HG03439 (cell line): Measurements from ENCODE around the gene SUCLG1.
A peak's percentile ranks its signal among the peaks of the same experiment; 100 is the strongest.
"Not testable (repeated sequence)": the region's sequence is repeated elsewhere in the genome, so short reads cannot be mapped to it uniquely, and the experiment has no call there.

ENCODE experiments used
- ATAC-seq: cut with Tn5 transposase; IDR thresholded peaks from one replicate; pipeline ENCODE4 v1.9.1; 2021; ENCODE audit warnings: mild to moderate bottlenecking, moderate library complexity; ENCODE audit not compliant: unreplicated experiment

The SUCLG1 gene

DNA sequence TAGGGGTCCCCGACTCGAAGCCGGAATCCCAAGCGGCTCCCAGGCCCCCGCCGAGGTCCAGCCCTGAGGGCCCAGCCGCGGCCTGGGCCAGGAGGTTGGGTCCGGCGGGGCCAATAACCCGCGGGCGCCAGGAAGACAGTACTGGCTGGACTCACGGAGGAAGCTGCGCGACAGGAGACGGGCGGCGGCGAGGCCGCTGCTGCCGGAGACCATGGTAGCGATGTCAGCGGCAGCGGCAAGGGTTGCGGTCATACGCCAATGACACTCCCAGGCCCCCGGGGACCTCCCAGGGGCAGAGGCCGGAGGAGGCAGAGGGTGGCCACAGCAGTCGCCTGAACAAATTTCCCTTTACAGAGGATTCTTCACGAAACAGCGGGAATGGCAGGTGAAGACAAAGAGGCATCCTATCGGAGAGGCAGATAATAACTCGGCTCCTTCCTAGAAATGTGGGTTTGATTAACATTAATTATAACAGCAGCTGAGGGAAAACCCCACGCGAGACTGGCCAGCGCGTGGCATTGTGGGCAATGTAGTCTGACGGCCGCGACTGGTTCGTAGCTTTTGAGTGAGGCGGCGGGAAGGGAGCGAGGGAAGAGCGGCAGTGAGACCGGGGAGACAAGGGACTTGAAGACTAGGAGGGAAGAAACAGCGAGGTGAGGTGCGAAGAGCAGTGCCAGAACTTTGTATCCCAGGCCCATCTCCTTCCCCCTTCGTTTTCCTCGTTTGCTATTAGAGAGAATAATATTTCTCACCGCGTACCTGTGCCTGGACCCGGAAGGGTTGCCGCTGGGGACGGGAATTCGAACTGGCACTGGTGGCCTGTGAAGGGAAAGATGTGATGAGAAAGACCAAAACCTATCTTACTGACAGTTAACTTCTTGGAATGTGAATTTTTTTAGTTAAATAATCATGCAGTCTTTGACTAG, at the start of gene SUCLG1:
SUCLG1 (minus strand) TSS at position 263 of the 926 bp plus-strand sequence; CDS start at position 252, 11 bp downstream.
- ATAC-seq, result peak; percentile 97

DNA sequence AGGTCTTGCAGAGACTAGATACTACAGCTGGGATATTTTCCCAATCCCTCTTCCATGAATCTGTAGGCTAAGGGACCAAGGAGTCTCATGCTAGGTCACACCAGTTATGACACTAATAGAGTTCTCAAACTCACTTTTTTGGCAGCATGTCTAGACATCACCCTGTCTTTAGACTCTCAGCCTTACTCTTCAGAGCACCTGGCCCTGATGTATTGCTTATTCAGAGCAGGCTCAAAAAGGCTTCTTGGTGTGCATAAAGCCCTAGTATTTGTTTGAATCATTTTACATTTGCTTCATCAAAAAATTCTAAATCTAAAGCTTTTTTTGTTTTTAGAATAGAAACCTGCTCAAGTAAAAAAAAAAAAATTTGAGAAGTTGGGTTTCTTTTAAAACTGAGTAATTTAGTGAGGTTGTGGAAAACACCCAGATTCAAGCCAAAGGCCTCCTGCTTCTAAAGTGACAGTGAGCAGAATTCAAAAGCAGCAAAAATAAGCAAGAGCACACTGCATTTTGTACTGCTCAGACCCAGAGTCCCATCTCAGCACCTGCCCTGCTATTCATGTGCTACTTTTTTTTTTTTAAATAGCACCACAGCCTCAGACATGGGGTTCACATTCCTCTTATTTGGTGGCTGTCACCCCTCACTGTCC, 39.2 kb upstream of the SUCLG1 start:
- no peak for ATAC-seq

DNA sequence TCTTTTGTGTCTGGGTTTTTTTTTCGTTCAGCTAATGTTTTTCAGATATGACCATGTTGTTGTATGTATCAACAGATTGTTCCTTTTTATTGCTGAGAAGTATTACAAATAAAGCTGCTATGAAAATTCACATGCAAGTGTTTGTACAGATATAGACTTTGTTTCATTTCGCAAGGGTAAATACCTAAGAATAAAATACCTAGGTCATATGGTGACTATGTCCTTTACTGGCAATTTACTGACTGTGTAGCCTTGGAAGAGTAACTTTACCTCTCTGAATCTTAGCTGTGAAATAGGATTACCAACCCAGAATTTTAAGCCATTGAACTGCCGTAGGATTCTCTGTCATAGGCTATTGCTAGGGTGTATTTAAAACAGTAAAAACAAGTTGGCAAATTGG, 38.2 kb upstream of the SUCLG1 start:
- no peak for ATAC-seq

DNA sequence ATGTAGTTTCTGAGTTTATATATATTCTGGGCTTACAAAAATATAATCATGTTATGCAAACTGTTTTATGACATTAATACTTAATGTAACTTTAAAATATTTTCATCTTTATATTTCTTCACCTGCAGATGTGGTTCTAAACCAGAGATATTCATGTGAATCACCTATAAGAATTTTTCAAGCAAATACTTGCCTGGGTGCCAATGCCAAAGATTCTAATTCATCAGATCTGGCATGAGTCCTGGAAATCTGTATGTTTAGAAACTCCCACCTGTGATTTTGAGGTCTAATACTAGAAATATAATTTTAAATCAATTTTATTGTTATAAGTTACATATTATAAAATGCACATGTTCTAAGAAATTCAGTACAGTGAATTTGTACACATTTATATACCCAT, 37.3 kb upstream of the SUCLG1 start:
- no peak for ATAC-seq

DNA sequence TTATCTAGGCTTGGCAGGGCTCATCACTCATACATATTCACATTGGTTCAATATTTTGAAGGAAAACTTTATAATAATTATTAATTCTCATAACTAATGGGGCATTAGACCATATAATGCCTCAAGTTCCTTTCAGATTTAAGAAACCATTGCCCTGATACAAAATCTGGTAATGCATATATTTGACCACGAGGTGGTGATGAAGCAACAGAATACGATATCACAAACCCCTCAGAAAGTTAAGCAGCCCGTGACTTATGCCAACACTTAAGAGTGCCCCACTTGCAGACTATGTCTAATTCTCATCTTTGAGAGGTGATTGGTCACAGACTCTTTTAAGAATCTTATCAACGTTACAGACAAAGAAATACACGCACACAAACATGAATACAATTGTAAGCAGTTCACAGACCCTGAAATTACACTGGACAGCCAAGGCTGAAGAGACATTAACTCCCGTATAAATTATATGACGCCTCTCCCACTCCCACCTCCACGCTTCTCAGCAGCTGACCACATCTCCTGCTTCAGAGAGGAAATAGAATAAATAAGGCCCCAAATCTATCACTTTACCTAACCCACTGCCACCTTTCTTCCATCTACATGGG, 36.6 kb upstream of the SUCLG1 start:
- ATAC-seq, result peak; percentile 87

DNA sequence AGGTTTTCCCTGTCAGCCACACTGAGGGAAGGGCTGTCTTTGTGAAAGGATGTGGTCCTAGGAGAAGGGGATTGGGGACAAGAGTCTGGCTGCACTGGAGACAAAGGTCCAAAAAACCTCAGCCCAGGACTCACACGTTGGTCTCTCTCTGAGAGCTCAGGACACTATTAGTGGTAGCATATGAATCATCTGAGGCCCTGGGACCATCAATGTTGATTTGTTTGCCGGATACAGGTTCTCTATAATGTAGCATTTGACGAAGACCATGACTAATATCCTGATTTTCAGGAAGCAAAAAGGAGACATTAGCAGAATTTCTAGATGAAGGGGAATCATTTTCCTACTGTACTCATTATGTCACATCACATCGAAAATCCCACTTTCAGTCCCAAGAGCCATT, 35.0 kb upstream of the SUCLG1 start:
- no peak for ATAC-seq

DNA sequence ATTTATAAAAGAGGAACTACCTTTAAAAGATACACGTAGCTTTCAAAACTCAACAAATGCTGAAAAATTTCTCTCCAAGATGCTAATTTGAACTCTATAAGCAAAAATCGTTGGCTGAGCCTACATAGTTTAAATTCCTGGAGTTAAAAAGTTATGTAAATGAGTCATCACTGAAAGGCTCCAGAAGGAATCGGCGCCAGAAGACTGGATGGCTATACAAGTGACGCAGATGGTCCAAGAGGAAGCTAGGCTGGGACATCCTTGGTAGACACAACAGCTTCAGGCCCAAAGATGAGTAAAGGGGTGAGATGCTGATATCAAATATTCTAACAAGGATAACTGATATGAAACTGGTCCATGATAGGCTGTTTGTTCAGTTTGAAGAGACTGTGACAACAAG, 34.4 kb upstream of the SUCLG1 start:
- no peak for ATAC-seq

DNA sequence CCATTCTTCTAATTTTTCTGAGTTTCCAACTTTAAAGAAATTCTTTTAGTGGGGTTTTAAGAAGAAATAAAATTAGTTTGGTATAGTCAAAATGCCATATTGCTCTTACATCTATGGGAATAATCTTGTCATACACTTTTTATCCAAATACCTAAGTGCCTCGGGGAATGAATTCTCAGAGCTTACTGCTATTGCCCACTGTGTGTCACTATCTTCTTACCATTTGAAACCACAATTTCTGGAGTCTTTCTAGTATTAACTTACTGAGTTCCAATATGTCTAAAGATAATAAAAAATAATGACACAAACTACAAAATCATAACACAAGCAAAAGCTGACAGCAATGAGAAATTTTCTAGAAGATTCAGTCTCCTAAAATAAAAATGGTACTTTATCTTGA, 33.5 kb upstream of the SUCLG1 start:
- ATAC-seq, result no peak

DNA sequence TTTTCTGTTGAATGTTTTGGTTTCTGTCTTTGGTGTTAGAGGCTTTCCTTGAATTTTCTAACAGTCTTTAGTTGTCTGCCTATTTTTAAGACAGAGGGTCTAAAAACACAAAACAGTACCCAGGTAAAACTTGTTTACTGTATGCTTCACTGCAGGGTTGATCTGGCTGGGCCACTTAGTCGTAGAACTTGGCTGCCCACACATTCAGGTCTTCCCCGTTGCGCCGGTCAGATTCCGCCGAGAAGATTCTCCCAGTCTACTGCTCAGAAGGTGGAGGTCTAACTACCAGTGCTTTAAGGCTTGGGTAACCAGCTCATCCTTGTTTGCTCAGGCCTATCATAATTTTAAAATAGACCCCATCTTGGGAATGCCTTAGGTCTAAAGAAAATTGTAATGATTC, 32.7 kb upstream of the SUCLG1 start:
- no peak for ATAC-seq

DNA sequence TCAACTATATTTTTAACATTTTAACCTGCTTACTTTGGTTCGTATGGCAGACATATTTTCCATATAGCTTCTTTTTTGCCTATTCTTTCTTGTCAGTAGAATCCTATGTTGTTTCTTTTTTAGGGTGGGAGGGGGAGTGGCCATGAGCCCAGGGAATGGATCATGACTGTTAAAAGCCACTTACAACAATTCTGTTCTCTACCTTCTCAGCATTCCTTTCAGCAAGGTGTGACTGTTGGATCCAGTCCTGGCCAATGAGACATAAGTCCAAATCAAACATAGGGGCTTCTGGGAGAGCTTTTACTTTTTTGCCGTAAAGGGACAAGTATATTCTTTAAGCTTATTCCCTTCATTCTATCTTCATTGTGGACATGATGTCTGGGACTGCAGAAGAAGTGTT, 32.2 kb upstream of the SUCLG1 start:
- no peak for ATAC-seq

DNA sequence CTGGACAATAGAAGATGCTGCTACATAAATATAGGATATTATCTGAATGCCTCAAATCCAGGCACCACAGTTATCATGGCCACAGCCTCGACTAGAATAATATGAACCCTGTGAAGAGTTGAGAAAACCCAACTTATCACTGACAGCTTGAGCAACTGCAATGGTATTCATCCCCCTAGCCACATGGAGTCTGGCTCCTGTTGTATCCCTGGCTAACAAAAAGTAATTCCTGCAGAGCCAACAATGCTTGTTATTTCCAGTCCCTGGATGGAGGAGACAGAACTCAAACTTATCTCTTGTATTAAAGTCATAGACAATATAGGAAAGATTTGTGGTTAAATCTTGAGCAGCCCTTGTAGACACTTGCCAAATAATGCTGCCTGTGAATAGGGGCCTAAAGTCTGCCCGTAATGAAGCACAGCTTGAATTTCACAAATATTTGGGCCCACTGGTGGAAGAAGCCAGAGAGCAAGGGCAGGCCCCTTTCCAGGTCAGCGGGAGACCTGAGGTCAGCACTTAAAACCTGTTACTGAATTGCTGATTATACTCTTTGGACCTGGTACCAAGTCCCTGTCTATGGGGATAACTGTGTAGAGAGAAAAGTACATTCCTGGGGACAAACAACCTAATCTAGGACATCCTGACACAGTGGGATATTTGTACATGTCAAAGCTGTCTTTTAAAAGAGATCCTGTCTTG, 28.4 kb upstream of the SUCLG1 start:
- no peak for ATAC-seq

DNA sequence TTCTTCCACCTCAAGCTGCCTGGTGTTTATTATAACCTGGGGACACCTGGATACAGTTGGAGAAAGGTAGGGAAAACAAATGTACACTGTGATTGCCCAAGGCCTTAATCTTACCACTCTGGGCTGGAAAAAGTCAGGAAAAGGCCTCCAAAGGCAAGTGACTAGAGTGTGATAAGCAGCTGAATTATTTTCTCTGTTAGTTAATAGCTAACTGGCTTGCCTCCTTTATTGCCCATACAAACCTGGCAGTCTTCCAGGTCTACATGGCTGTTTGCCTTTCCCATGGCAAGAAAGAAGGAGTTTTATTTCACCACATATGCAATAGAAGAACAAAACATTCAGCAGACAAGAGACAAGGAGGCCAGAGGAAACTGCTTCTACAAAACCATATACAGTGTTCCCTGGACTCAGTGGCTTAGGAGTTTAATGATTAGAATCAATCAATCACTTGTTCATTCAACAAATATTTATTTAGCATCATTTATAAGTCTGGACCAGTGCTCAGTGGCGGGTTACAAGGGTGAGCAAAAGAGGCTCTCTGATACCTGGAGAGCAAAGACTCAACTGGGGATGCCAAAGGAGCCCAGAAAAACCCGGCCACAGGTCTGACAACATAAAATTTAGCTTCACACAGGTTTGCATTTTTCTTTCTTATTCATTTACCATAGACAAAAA, 27.5 kb upstream of the SUCLG1 start:
- ATAC-seq, result no peak

DNA sequence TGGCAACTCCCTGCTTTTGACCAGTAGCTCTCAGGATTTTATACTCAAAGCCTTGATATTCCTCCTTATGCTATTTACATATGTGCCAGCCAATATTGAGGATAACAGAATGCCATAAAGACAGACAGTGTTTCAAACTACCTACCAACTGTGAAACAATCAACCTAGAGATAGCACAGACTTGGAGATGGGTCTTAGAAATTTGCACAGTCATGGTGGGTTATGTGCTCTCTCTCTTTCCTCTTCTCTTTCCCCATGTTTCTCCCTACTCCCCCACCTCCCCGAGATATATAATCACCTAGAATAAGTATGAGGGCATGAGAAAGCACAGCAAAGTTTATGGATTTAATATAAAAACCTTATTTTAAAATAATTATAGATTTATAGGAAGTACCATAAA, 24.2 kb upstream of the SUCLG1 start:
- no peak for ATAC-seq

DNA sequence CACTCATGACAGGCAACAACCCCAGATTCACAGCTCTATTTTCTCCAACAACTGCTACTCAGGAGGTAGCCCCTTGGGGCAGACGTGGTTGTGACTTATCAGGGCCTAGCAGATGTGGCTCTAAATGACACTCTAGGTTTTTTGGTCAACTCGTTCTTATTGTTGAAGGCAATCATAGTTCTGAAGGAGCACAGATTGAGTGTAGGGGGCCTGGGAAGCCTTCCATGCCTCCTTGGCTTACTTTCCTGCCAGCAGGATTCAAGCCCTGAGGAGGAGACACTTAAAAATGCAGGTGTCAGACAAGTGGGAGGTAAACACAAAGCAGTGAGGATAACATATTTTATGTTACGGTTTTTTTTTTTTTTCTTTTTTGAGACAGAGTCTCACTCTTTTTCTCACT, 23.5 kb upstream of the SUCLG1 start:
- no peak for ATAC-seq

DNA sequence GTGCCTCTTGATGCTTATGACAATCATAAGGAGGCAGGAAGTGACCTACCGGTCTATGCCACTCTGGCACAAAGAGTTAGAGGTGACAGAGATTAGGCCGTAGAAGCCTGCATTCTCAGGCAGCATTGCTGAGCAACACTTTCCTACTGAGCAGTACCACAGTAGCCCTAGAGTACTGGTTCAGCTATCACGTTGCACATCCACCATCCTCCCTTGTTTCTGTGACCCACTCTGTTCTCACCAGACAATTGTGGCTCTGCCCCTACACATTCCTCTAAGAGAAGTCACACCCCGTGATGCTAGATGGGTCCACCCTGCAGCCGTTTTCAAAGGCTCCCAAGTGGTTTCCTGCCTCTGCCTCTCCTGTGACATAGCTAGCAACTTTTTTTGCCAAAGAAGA, 22.6 kb upstream of the SUCLG1 start:
- no peak for ATAC-seq

DNA sequence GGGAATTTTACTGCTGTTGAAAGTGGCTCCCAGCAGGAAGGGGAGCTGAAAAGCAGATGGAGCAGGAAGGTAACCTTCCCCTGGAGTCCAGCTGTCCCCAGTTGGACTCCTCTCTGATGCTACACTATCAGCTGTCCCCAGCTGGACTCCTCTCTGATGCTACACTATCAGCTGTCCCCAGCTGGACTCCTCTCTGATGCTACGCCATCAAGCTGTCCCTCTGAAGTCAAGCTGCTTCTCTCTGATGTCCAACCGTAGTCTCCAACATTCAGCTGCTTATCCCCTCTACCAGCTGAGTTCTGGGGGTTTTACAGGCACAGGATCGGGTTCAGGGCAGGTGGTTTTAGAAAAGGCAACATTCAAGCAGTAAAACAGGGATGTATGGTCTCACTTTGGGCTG, 19.8 kb upstream of the SUCLG1 start:
- ATAC-seq, result no peak

DNA sequence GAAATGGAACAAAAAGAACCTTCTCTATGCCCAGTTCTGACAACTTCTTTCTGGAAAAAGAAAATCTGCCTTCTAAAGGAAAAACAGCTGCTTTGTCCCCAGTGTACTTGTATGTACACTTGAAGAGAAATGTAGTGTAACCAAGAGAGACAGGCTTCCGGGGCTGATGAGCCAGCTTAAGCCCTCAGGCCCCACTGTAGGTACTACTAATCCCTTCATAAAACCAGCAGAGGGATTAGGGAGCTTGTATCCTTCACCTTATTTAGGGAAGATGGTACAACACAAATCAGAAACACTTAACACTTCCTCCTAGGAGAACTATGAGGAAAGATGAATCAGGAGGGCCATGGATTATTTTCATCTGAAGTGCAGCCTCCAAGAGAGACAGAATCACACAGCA, 18.8 kb upstream of the SUCLG1 start:
- ATAC-seq, result no peak

DNA sequence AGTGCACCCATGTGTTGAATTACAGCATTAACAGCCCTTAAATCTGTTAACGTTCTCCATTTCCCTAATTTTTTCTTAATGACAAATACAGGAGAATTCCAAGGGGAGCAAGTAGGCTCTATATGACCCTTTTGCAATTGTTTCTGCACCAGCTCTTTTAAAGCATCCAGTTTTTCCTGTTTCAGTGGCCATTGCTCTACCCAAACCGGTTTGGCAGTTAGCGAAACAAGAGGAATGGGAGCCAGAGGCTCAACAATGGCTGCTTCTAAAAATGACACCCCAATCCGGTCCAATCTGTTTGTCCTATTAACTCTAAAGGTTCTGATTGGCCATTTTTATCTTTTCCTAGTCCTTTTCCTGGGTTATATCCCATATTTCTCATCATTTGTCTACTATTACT, 15.1 kb upstream of the SUCLG1 start:
- no peak for ATAC-seq

DNA sequence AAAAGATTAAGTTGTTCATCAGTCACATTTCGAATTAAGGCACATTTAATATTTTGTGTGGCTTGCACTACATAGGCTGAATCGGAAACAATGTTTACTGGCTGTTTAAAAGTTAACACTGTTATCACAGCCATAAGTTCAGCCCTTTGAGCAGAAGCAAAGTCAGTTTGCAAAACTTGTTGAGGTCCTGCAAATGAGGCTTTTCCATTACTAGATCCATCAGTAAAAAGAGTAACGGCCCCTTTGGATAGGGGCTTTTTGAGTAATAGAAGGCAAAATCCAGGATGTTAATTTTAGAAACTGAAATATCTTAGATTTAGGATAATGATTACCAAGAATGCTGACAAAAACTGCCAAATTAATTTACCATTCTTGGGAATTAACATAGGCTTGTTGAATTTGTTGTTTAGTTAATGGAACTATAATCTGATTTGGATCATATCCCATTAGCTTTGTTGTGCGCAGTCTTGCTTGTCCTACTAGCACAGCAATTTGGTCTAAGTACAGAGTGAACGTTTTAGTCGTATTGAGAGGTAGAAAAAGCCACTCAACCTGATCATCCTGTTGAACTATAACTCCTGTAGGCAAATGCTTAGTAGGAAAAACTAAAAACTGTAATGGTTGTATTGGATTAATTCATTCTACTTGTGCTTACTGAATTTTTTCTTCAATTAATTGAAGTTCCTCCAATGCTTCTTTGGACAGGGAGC, 13.9 kb upstream of the SUCLG1 start:
- no peak for ATAC-seq

DNA sequence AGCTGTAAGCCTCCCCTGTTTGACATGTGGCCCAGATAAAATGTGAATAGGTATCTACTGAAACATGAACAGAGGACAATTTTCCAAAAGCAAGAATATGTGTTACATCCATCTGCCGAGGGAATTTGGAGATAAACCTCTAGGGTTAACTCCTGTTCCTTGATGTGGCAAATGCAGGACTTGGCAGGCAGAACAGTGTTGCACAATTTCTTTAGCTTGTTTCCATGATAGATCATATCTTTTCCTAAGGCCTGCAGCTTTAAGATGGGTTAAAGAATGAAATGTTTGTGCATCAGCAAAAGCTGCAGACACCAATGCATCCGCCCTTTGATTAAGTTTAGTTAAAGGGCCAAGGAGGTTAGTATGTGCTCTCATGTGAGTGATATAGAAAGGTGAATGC, 13.3 kb upstream of the SUCLG1 start:
- ATAC-seq, result not testable (repeated sequence)
